SKM-1 treated with dmso at 0.1 percent for 144 hours (cell line): Measurements from ENCODE around the gene KCNMB2.

Experiments
- DNase-seq: peaks from one replicate; lab custom pipeline; 2025; ENCODE audit not compliant: unreplicated experiment; lab: John Stamatoyannopoulos, UW

The KCNMB2 gene

DNA sequence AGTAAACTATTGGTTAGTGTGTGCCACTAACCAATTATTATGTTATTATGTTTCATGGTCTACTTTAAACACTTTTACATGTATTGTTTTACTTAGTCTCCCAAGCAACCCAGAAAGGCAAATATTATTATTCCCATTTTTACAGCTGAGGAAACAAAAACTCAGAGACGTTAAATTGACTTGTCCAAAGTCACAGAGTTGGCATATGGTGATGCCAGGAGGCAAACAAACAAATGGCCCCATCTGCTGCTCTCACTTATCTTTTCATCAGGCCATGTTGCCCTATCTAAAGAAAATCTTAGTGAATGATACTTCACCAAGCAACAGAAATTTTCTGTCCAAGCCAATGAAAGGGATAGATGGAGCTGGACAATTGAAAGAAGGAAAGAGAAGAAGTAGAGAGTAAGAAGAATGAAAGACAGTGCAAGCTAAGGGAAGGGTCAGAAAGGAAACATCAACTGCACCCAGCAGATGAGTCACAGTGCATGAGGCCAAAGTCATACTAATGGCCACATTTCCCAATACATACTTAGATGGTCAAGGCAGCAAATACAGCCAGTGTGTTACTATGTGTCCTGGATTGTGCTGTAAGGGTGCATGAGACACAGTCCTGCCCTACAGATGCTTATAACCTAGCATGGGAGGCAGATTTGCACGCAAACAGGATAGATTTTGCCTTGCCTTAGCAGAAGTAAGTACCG, 266.9 kb downstream of the KCNMB2 start:
- no peak for DNase-seq

DNA sequence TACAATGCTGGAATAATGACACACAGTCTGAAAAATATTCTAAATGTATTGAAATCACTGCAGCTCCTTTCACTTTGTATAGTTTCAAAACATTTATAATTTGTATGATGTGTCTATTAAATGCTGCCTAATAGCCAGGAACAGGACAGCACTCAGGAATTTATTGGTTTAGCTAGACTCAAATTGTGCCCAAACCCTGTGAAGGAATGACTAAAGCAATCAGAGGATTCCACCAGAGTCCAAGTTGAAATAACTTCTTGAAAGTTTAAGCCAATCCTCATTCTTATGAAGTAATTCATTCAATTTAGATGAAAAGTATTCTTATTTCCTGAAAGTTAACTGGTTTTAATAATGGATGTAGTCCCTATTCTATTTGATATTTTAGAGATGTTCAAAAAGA, 268.4 kb downstream of the KCNMB2 start:
- DNase-seq: no peak

DNA sequence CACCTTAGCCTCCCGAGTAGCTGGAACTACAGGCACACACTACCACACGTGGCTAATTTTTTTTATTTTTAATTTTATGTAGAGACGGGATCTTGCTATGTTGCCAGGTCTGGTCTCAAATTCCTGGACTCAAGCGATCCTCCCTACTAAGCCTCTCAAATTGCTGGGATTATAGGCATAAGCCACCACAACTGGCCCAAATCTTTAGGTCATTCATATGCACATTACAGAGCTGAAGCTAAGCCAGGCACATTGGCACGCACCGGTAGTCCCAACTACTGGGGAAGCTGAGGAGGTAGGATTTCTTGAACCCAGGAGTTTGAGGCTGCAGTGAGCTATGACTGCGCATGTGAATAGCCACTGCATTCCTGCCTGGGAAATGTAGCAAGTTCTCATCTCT, 269.5 kb downstream of the KCNMB2 start:
- no peak for DNase-seq

DNA sequence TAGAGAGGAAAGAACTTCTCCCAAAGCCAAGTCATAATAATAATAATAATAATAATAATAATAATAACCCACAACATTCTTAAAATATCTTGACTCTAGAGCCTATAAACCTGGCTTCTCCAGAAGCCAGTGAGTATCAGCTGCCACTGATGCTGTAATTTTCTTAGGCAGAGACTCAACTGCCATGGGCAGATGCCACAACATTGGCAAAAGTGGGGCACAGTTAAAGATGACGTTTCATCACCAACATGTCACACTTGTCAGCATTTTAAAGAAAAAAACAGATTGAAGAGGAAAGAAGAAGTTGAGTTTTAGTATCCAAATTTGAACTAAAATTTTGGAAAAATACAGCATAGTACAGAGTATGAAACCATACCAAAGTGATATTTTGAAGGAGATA, 270.4 kb downstream of the KCNMB2 start:
- no peak for DNase-seq

DNA sequence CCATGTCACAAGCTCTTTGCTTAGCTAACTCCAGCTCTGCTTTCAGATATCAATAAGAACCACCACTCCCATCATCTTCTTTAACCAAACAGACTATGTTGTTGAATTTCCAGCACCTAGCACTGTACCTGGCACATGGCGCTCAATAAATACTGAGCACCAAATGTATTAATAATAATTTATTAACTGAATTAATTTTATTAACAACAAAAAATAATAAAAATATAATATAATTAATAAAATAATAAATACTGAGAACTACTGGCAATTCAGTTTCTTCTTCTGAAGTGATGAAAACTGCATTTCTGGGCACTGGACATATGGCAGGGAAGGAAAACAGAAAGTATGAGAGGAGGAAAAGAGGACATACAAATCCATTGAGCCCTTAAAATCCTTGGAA, 271.5 kb downstream of the KCNMB2 start:
- DNase-seq: no peak

DNA sequence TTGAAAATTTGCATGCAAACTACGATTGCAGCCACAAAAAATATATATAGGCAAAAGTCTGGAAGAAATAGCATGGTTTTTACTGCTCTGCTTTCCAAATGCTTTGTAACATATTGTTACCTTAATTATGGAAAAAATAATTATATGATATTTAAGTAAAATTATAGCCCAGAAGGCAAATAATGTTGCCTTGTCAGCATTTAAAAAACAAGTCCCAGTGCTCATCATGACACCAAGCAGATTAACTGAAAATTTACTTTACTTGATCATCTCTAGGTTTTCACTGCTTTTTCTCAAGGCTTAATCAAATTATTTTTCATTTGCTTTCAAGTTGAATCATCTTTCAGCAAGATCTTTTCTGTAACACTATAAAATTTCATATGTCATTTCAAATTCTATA, 272.5 kb downstream of the KCNMB2 start:
- no peak for DNase-seq

DNA sequence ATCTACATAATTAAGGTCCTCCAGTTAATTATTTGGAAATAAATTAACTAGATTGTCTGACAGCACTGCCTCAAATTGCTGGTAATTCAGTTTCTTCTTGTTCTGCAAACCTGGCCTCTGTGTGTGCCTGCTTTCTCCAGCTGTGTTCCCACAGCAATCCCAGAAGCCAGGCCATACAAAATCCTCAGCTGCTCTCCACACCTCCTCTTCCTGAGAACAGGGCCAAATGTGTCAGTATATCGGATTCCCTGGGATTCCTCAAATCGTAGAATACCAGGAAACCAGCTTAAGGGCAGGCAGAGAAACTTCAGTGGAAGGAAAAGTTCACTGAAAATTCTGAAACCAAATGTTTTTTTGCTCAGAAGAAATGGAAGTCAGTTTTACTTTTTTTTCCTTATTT, 273.9 kb downstream of the KCNMB2 start:
- no peak for DNase-seq

DNA sequence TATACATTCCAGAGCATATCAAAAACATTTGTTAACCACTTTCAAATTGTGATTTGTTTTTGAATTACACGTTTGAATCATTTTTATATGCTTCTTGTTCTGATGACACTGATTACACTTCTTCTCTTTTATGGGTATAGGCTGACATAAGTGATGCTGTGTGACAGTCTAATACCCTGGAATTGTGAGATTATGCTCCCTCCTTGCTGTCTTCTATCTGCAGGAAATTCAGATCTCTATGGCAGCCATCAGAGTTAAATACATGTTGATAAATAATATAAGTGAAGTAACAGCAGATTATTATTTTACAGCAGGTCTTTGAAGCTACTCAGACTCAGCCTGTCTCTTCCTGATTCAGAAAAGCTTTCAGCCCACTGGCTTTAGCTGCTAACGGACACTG, 286.5 kb downstream of the KCNMB2 start:
- no peak for DNase-seq

DNA sequence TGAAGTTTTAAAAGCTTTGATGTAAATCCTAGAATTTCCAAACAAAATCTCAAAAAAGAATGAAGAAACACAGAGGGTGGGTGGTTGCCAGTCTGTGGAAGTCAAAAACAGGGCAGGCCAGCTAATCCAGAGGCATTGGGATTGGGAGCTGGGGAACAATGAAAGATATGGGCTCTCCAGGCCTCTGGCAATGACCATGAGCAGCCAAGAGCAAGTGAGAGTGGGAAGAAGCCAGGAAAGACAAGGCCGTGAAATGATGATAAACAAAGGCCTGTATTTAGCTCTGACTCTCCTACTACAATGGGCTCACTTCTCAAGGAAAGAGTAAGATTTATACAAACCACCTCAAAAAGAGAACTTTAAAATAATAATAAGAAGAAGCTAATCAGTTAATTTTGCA, 286.9 kb downstream of the KCNMB2 start:
- DNase-seq: no peak

DNA sequence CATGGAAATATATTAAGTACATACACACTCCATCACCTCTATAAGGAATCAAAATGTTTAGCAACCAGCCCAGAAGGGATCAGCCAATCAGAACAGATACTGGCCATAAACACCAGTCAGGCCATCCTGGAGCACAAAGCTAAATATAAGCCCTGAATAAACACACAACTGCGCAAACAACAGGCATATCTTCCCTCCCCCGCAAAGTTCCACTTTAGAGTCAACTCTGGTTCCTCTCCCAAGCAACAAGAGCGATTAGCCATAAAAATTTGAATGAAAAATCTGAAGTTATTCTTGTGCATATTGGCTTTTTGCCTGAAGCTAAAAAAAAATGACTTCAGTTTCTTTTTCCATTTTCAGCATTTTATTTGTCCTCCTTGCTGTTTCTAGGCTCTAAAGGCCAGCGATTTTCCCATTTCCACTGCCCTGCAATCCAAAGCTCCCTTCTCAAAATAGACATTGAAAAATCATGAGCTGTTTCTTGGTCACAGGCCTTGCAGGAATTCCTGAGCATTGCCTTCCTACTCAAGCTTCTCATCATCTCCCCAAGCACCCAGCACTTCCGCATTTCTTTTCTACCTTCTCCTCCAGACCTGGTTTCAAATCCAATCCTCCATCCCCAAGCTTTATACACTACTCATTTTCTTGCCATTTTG, 287.5 kb downstream of the KCNMB2 start:
- no peak for DNase-seq

DNA sequence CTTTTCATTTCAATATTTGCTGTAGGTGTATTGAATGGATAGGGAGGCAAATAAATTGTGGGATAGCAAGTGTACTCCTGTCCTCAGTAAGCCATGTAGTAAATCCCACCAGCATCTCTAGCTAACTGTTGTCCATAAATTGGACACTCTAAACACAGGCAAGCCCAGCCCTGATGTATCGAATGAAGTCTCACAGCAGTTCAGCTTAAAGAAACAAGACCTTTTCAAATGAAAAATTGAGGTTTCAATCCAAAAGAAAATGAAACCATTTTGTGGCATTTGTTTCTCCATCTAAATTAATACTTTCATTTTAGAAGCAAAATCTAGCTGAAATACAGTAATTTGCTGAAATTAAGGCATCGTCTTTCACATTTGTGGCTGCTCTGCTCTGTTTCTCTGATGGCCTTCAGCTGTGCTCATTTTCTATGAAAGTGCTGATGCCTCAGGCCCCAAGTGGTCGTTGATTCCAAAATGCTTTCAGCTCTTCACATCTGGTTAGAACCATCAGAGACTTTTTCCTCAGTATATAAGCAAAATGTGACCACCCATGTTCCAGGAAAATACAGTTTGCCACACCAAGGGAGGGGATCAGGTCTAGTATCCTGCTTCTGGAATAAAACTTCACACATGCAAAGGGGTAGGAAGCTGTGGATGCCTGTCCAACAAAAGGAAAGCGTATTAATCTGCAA, 290.3 kb downstream of the KCNMB2 start:
- DNase-seq: no peak

DNA sequence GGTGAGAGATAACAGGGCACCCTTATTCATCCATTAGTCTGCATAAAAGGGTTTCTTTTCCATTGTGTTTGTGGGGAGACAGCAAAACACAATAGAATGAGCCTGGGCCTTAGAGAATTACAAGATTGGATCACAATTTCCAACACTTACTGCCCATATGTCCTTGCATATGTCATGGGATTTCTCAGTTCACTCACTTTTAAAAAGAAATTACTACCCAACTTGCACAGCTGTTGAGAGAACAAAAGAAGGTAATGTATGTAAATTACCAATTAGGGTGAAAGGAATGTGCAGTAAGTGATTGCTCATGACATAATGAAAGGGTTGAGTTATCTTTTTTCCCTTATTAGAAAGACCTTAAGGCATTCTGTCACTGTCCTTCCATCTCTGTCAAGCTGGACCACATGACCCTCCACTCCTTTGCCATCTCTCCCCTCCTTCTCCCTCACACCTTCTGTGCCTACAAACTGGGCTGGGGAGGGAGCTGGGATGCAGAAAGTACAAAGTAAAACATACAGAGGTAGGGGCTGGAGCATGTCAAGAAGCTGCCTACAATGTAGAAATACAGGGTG, 291.1 kb downstream of the KCNMB2 start:
- no peak for DNase-seq

DNA sequence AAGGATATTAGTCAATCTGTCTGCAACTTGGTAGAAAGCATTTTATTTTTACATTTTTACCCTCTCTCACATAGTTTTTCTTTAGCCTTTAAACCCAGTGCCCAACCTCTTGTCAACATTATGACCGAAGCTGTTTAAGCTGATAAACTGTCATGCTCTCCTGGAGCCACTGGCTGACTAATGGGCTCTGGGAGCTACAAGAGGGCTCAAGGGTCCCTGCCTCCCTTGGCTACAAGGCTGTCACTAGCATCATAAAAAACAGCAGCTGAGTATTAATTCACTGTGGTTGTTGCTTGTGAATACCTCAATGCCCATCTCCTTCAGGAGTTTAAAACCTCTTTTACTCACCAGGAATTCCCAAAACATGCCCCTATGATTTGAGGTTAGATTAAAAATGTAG, 297.5 kb downstream of the KCNMB2 start:
- DNase-seq: no peak

DNA sequence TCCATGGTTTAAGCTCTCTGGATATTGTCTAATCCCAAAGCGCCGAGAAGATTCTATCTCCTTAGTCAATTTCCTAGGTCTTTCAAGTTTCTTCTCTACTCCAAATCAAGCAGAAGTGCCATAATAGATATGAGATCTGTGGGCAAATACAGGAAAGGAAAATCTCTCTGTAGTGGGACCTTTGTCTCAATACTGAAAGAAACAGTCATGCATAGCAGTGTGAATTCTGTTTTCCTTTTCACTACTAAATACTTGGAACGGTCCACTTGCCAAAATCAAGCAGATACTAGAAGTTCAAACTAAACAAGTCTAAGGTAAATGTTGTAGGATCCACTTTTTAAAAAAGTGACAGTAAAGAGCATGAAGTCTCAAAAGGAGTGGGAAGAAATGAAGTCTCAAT, 298.8 kb downstream of the KCNMB2 start:
- no peak for DNase-seq

DNA sequence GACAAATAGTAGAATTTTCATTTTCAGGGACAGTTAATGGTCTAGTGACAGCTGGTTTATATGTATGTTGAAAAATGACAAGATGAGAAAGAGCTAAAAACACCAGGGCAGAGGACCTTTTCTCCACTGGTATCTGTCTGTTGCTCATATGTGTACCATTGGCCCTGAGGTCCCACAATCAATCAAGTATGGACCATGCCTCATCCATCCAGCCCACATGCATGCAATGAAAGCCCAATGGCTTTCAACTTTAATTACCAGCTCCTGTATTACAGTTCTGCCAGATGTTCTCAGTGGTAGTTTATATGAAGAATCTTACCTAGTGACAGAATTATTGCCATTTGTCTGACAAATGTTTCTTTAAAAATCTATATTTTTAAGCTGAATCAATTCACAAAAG, 301.3 kb downstream of the KCNMB2 start:
- no peak for DNase-seq

DNA sequence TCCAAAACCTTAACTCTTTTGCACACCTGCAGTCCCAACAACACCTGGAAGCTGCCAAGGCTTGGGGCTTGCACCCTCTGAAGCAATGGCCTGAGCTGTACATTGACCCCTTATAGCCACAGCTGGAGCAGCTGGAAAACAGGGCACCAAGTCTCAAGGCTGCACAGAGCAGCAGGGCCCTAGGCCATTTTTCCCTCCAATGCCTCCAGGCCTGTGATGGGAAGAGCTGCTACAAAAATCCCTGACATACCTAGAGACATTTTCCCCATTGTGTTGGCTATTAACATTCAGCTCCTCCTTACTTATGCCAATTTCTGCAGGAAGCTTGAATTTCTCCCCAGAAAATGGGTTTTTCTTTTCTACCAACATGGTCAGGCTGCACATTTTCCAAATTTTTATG, 304.4 kb downstream of the KCNMB2 start:
- DNase-seq: no peak

DNA sequence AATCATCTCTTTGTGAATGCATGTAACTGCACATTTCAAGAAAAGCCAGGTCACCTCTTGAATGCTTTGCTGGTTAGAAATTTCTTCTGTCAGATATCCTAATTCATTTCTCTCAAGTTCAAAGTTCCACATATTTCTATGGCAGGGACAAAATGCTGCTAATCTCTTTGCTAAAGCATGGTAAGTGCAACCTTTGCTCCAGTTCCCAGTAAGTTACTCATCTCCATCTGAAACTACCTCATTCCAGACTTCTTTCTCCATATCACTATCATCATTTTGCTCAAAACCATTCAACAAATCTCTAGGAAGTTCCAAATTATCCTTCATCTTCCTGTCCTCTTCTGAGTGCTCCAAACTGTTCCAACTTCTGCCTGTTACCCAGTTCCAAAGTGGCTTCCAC, 304.8 kb downstream of the KCNMB2 start:
- DNase-seq: no peak

DNA sequence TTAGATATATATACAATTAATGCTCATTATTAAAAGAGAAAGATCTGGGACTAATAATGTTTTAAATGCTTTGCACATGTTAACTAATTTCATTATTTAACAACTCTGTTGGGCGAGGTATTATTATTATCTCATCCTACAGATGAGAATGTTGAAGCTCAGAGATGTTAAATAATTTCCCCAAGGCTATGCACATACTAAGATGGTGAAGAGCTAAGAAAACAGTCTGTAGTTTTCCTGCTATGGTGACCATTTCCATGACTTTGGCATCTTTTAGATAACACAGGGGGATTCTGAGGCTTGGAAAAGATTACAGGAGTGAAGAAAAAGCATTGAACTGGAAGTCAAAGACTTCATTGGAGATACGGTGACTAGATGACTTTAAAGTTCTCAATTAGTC, 308.7 kb downstream of the KCNMB2 start:
- no peak for DNase-seq

DNA sequence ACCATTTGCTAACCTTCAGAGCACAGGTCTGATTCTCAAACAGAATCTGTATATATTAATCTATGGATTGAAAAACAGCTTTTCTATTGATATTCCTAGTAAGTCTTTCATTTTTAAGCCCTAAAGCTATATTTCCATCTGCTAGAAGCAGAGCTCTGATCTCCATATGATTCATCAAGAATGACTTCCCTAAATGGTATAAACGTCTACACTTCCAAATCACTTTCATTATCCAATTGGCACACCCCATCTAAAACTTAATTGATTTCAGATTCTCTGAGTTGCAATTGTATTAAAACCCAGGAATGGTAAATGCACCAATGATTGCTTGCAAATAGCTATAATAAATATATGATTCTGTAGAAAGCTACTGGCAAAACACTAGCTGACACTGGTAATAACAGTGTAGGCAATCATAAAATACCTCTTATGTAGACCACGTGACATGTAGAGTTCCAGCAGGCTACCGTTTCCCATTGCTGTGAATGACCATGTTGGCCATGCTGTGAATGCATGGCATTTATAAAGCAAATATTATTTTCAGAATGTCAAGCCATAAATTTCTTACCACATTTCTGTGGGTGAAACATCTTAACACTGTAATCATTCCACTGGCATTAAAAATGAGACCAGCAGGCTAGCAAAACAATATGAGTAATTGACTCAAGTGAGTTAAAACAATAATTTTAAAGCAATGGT, 309.3 kb downstream of the KCNMB2 start:
- no peak for DNase-seq

DNA sequence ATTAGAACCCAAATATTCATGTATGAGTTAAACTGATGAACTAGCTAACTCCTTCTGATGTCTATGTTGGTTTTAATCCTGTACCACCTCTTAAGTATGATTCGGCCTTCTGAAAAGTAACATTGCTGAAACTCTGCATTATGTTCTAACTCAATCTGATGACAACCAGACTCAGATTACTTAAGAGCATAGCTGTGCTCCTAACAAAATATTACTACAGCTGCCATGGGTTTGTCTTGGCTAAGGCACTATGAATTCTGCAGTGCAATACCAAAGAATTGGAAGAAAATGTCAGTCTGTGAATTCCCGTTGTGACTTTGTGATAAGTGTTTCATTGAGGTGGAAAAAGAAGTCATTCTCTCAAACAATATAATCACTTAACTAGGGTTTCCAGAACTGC, 311.0 kb downstream of the KCNMB2 start:
- DNase-seq: no peak

DNA sequence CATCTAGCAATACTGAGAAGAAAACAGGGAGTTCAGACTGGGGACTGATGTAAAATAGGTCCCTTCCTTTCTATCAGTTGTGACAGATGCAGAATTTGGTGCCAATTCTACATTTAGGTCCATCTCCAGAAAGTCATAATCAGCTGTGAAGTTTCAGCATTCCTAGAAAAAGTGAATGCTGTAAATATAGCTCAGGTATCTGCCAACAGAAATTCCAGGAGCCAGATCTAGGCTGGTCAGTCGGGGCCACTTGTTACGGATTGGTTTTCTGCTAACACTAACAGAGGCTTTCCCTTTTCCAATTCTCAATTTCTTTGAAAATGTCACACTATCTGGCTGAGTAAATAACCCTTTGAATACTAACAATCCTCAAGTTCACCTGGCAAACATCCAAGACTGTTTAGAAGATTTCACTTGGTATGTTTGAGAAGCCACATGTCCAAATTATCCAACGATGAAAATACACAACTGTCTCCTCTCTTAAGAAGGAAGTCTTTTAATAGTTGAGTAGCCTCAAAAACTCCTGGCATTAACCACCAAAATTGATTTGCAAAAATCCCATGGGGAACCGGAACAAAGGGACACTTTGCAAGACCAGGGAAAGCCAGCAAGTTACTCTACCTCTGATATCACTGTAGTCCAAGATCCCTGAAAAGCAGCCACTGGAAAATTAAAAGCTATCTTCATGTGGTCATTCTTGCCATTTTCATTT, 313.1 kb downstream of the KCNMB2 start:
- DNase-seq: no peak
